ENCODE data around the gene NIT1.

- TF ChIP-seq POLR2A (IDR thresholded peaks at IDR 0.05; ENCODE audit: control extremely low read depth in 1 of 2, low read depth in 2 of 2, low read length in 2 of 2) (no peak), HDAC2 (IDR thresholded peaks at IDR 0.05; ENCODE audit: borderline replicate concordance in 1 of 2, low read depth in 2 of 2, low read length in 2 of 2) (no peak), EP300 (IDR thresholded peaks at IDR 0.05; ENCODE audit: borderline replicate concordance in 1 of 2, low read depth in 2 of 2, low read length in 2 of 2) (no peak), CTCF (IDR thresholded peaks at IDR 0.05; ENCODE audit: control extremely low read depth in 1 of 3, insufficient read depth in 1 of 3, low read depth in 1 of 3, low read length in 3 of 3) (no peak), ZNF274 (IDR thresholded peaks at IDR 0.05; ENCODE audit: borderline replicate concordance, extremely low read depth, low read length) (no peak), GABPA (IDR thresholded peaks at IDR 0.05; ENCODE audit: borderline replicate concordance, insufficient read depth, low read length) (no peak), TAF1 (IDR thresholded peaks at IDR 0.05; ENCODE audit: low read depth, low read length) (no peak), EGR1 (IDR thresholded peaks at IDR 0.05; ENCODE audit: borderline replicate concordance, low read depth, low read length) (no peak), HDAC6 (IDR thresholded peaks at IDR 0.05; ENCODE audit: low read depth, low read length) (no peak)
Observed at GRCh38 chr1:161100556-161100955, 17.3 kb upstream of the NIT1 start.

All from H1 (cell line).